ENCODE data around the gene AMBRA1.

Gene AMBRA1

DNA sequence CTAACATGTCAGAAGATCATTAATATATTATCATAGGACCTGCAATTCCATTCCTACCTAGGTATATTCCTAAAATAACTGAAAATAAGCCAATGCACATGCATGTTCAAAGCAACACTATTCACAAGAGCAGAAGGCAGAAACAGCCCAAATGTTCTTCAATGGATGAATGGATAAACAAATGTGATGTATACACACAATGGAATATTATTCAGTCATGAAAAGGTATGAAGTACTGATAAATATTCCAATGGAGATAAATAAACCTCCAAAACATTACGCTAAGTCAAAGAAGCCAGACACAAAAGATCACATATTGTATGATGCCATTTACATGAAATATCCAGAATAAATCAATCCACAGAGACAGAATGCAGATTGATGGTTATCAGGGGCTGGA is 16.8 kb downstream of the AMBRA1 start:
- no peak for ATAC-seq

DNA sequence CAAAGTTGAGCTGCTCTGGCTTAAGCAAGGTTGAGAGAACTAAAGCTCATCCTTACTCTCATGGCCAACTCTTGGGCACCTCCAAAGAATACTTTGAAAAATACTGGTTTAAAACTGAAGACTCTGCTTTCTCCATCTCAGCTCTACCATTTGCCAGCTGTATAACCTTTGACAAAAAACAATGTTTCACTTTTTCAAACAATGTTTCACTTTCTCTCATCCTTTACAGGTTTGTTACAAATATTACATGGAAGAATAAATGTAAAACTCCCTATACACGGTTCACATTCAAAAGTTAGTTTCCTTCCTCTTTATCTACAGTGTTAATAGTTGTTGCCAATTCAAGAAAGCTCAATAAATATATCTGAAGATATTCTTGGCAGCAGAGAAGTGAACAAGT is 19.2 kb downstream of the AMBRA1 start:
- TF ChIP-seq GLIS3 (CRISPR knock-in tag; IDR thresholded peaks at IDR 0.05) (no peak), ZFP3 (CRISPR knock-in tag; IDR thresholded peaks at IDR 0.05) (no peak), OSR1 (CRISPR knock-in tag; IDR thresholded peaks at IDR 0.05) (no peak), TOX (CRISPR knock-in tag; IDR thresholded peaks at IDR 0.05; ENCODE audit: borderline replicate concordance) (no peak)
- no peak for ATAC-seq

More for the DNA sequence above, 16.8 kb downstream of the AMBRA1 start:
- TF ChIP-seq, protein P1, sequence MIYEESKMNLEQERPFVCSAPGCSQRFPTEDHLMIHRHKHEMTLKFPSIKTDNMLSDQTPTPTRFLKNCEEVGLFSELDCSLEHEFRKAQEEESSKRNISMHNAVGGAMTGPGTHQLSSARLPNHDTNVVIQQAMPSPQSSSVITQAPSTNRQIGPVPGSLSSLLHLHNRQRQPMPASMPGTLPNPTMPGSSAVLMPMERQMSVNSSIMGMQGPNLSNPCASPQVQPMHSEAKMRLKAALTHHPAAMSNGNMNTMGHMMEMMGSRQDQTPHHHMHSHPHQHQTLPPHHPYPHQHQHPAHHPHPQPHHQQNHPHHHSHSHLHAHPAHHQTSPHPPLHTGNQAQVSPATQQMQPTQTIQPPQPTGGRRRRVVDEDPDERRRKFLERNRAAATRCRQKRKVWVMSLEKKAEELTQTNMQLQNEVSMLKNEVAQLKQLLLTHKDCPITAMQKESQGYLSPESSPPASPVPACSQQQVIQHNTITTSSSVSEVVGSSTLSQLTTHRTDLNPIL (CRISPR knock-in tag; IDR thresholded peaks at IDR 0.05; ENCODE audit: low read depth) = no peak
- TF ChIP-seq, protein P2, sequence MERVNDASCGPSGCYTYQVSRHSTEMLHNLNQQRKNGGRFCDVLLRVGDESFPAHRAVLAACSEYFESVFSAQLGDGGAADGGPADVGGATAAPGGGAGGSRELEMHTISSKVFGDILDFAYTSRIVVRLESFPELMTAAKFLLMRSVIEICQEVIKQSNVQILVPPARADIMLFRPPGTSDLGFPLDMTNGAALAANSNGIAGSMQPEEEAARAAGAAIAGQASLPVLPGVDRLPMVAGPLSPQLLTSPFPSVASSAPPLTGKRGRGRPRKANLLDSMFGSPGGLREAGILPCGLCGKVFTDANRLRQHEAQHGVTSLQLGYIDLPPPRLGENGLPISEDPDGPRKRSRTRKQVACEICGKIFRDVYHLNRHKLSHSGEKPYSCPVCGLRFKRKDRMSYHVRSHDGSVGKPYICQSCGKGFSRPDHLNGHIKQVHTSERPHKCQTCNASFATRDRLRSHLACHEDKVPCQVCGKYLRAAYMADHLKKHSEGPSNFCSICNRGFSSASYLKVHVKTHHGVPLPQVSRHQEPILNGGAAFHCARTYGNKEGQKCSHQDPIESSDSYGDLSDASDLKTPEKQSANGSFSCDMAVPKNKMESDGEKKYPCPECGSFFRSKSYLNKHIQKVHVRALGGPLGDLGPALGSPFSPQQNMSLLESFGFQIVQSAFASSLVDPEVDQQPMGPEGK (CRISPR knock-in tag; IDR thresholded peaks at IDR 0.05; ENCODE audit: borderline replicate concordance) = no peak
- no peak for TF ChIP-seq RARB (CRISPR knock-in tag; IDR thresholded peaks at IDR 0.05)
- TF ChIP-seq BACH2 (CRISPR knock-in tag; IDR thresholded peaks at IDR 0.05; ENCODE audit: borderline replicate concordance) = no peak
- TF ChIP-seq, protein P3, sequence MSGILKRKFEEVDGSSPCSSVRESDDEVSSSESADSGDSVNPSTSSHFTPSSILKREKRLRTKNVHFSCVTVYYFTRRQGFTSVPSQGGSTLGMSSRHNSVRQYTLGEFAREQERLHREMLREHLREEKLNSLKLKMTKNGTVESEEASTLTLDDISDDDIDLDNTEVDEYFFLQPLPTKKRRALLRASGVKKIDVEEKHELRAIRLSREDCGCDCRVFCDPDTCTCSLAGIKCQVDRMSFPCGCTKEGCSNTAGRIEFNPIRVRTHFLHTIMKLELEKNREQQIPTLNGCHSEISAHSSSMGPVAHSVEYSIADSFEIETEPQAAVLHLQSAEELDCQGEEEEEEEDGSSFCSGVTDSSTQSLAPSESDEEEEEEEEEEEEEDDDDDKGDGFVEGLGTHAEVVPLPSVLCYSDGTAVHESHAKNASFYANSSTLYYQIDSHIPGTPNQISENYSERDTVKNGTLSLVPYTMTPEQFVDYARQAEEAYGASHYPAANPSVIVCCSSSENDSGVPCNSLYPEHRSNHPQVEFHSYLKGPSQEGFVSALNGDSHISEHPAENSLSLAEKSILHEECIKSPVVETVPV (CRISPR knock-in tag; IDR thresholded peaks at IDR 0.05) = no peak
- TF ChIP-seq ARNTL (CRISPR knock-in tag; IDR thresholded peaks at IDR 0.05; ENCODE audit: borderline replicate concordance, low read depth) = no peak
- no peak for TF ChIP-seq GLIS3 (CRISPR knock-in tag; IDR thresholded peaks at IDR 0.05)
- TF ChIP-seq OSR1 (CRISPR knock-in tag; IDR thresholded peaks at IDR 0.05) = no peak
- no peak for TF ChIP-seq PPARA (CRISPR knock-in tag; IDR thresholded peaks at IDR 0.05; ENCODE audit: borderline replicate concordance)
- TF ChIP-seq, protein P4, sequence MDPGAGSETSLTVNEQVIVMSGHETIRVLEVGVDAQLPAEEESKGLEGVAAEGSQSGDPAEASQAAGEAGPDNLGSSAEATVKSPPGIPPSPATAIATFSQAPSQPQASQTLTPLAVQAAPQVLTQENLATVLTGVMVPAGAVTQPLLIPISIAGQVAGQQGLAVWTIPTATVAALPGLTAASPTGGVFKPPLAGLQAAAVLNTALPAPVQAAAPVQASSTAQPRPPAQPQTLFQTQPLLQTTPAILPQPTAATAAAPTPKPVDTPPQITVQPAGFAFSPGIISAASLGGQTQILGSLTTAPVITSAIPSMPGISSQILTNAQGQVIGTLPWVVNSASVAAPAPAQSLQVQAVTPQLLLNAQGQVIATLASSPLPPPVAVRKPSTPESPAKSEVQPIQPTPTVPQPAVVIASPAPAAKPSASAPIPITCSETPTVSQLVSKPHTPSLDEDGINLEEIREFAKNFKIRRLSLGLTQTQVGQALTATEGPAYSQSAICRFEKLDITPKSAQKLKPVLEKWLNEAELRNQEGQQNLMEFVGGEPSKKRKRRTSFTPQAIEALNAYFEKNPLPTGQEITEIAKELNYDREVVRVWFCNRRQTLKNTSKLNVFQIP (CRISPR knock-in tag; IDR thresholded peaks at IDR 0.05; ENCODE audit: borderline replicate concordance, low read depth) = no peak
- TF ChIP-seq ZNF70 (CRISPR knock-in tag; IDR thresholded peaks at IDR 0.05) = no peak
- TF ChIP-seq ZNF8 (CRISPR knock-in tag; IDR thresholded peaks at IDR 0.05) = no peak
- TF ChIP-seq ZFP30 (CRISPR knock-in tag; IDR thresholded peaks at IDR 0.05) = no peak
- TF ChIP-seq TCF4 (CRISPR knock-in tag; IDR thresholded peaks at IDR 0.05; ENCODE audit: borderline replicate concordance) = no peak
- TF ChIP-seq ZFP3 (CRISPR knock-in tag; IDR thresholded peaks at IDR 0.05) = no peak
- TF ChIP-seq SNAI2 (CRISPR knock-in tag; IDR thresholded peaks at IDR 0.05) = no peak
- TF ChIP-seq, protein P5, sequence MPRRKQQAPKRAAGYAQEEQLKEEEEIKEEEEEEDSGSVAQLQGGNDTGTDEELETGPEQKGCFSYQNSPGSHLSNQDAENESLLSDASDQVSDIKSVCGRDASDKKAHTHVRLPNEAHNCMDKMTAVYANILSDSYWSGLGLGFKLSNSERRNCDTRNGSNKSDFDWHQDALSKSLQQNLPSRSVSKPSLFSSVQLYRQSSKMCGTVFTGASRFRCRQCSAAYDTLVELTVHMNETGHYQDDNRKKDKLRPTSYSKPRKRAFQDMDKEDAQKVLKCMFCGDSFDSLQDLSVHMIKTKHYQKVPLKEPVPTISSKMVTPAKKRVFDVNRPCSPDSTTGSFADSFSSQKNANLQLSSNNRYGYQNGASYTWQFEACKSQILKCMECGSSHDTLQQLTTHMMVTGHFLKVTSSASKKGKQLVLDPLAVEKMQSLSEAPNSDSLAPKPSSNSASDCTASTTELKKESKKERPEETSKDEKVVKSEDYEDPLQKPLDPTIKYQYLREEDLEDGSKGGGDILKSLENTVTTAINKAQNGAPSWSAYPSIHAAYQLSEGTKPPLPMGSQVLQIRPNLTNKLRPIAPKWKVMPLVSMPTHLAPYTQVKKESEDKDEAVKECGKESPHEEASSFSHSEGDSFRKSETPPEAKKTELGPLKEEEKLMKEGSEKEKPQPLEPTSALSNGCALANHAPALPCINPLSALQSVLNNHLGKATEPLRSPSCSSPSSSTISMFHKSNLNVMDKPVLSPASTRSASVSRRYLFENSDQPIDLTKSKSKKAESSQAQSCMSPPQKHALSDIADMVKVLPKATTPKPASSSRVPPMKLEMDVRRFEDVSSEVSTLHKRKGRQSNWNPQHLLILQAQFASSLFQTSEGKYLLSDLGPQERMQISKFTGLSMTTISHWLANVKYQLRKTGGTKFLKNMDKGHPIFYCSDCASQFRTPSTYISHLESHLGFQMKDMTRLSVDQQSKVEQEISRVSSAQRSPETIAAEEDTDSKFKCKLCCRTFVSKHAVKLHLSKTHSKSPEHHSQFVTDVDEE (CRISPR knock-in tag; IDR thresholded peaks at IDR 0.05) = no peak

DNA sequence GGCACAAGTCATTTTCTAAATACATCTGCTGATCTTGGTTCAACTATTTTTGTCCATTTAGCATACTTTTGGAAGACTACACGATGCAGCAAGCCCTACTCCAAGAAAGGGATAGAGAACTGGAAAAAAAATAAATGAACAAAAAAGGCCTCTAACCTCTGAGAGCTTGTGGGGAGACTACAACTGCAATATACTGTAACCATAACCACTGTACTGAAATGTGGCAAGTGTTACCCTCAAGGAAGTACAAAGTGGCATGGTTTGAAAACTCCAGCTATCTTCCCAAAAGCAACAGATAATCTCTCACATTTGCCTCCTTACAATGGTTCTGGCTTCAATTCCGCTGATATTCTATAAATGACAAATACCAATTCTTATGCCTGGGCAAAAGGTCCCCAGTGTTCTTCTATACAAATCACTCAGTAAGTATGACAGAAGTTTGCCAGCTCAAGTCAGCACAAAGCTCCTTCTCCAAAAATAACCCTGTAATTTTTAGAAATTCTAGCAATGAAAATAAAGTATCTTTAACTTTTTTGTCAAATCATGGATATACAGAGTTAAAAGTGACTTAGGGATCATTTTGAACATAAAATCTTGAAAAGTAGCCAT is 22.9 kb downstream of the AMBRA1 start:
- TF ChIP-seq, protein P4 (CRISPR knock-in tag; IDR thresholded peaks at IDR 0.05; ENCODE audit: borderline replicate concordance, low read depth) = no peak
- TF ChIP-seq, protein P5 (CRISPR knock-in tag; IDR thresholded peaks at IDR 0.05) = no peak
- TF ChIP-seq ZFP30 (CRISPR knock-in tag; IDR thresholded peaks at IDR 0.05) (no peak), ZNF8 (CRISPR knock-in tag; IDR thresholded peaks at IDR 0.05) (no peak), OSR1 (CRISPR knock-in tag; IDR thresholded peaks at IDR 0.05) (no peak), BACH2 (CRISPR knock-in tag; IDR thresholded peaks at IDR 0.05; ENCODE audit: borderline replicate concordance) (no peak), ZC3H10 (CRISPR knock-in tag; IDR thresholded peaks at IDR 0.05) (no peak)
- ATAC-seq = no peak

All from SK-N-SH treated with all-trans-retinoic acid at 6 μM for 48 hours (cell line).